ENCODE results near the gene C6orf52.

DNA sequence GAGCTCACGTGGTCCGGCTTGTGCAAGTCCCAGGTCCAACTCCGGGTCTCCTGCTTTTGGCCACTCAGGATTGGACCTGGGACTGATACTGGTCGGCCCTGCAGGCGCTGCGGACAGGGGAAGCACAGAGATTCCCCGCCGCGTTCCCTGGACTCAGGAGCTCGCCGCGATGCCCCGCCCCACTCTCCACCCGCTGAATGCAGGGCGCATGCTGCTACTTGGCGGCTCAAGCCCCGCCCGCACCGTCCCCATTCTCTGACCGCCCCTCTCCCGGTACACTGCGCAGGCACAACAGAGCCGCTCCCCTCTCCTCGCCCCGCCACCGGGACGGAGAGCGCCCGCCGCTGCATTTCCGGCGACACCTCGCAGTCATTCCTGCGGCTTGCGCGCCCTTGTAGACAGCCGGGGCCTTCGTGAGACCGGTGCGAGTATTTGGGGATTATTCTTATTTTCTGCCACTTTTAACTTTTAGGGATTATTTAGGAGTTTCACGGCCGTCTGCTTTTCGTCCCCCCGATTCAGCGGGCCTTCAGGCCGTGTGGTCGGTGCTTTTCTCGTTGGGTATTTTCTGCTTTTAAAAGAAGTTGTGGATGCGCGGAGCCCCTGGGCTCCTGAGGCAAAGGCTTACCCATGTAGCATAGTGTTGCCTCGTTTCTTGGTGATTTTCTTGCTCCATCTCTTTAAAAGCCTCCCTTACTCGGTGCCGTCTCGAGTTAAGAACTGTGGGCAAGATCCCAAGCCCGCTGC is 28.6 kb upstream of the C6orf52 start, which contains the start of gene TMEM14C:
- TF ChIP-seq POLR2AphosphoS5 (IDR thresholded peaks at IDR 0.05) (peak; percentile 95 to 96 (median 96)), EP300 (IDR thresholded peaks at IDR 0.05; ENCODE audit: low read depth) (no peak), POLR2A (IDR thresholded peaks at IDR 0.05) (peak; percentile 94)
